ENCODE measurements around the gene RPL11.

DNA sequence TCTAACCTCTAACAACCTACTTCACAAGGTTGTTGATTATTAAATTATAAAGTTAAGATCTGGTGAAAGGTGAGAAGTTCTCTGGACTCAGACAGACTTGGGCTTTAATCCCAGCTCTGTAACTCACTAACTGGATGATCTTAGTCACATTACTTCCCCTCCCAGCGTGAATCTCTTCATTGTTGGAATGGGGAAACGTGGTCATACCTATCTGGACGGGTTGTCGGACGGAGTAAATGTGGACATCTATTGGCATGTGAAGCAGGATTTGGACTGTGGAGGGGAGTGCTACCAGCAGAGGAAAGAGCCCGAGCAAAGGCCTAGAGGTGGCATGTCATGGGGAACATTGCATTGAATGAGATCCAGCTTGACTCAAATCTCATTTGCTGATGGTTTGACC, 45.1 kb upstream of the RPL11 start:
- TF ChIP-seq CTCF (conservative IDR thresholded peaks at IDR 0.05; ENCODE audit: low read depth, low read length) = no peak
- no peak for TF ChIP-seq EZH2 (IDR thresholded peaks at IDR 0.05; ENCODE audit: borderline replicate concordance, low read depth, low read length, poor library complexity, severe bottlenecking)
